ENCODE measurements around the gene TIGD3. TPM values are rescaled to one million over a fixed set of nuclear protein-coding genes. Genes with fewer than 3 reads are reported as not detected.
A peak's percentile ranks its signal among the peaks of the same experiment; 100 is the strongest.

The TIGD3 gene
- total RNA-seq, 1 experiment from 2014 or later: 0.14 TPM

DNA sequence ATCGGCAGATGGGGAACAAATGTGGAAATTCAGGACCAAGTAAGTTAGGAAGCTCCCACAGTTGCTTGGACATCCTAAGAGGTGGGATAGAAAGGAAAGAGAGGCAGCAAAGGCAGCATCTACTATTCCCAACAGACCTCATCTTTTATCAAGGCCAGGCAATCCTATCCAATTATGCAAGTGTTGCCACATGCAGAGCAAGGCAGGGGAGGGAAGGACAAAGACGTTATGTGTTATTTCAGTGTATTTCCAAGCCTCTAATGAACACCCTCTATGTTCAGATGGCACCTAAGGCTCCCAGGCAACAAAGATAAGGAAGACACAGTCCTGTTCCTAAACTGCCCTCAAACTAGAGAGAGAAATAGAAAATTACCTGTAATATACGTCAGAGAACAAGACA lies 9.2 kb downstream of the TIGD3 start:
- DNase-seq (ENCODE audit: unreplicated experiment): no peak
- CTCF ChIA-PET: interaction anchor here (1.6 kb wide), 1 partner anchor 147 kb away, joined by 5 read pairs; no protein-coding TSS in a partner anchor
- Mint-ChIP-seq H3K36me3 (ENCODE audit: insufficient read depth, unreplicated experiment) (no peaks in the 10 kb centered on the region), H3K4me1 (ENCODE audit: insufficient read depth, unreplicated experiment) (no peaks in the 10 kb centered on the region), H3K27ac (ENCODE audit: low read depth, unreplicated experiment) (no peak overlapping the region), H3K9me3 (ENCODE audit: unreplicated experiment) (no peaks in the 10 kb centered on the region), H3K4me3 (ENCODE audit: unreplicated experiment) (no peak overlapping the region), H3K27me3 (ENCODE audit: insufficient read depth, unreplicated experiment) (no peaks in the 10 kb centered on the region)
- intact Hi-C loops (cut with micrococcal nuclease): no loop called here
- POLR2A ChIA-PET: no interaction called here
- BruUV-seq (replicated peaks): no TSS peak
- TF ChIP-seq, protein P1, sequence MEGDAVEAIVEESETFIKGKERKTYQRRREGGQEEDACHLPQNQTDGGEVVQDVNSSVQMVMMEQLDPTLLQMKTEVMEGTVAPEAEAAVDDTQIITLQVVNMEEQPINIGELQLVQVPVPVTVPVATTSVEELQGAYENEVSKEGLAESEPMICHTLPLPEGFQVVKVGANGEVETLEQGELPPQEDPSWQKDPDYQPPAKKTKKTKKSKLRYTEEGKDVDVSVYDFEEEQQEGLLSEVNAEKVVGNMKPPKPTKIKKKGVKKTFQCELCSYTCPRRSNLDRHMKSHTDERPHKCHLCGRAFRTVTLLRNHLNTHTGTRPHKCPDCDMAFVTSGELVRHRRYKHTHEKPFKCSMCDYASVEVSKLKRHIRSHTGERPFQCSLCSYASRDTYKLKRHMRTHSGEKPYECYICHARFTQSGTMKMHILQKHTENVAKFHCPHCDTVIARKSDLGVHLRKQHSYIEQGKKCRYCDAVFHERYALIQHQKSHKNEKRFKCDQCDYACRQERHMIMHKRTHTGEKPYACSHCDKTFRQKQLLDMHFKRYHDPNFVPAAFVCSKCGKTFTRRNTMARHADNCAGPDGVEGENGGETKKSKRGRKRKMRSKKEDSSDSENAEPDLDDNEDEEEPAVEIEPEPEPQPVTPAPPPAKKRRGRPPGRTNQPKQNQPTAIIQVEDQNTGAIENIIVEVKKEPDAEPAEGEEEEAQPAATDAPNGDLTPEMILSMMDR (IDR thresholded peaks at IDR 0.05; ENCODE audit: unreplicated experiment): no peak

- Mint-ChIP-seq H3K27ac (ENCODE audit: low read depth, unreplicated experiment) (no peak overlapping the region), H3K36me3 (ENCODE audit: insufficient read depth, unreplicated experiment) (no peaks in the 10 kb centered on the region), H3K4me3 (ENCODE audit: unreplicated experiment) (no peak overlapping the region), H3K27me3 (ENCODE audit: insufficient read depth, unreplicated experiment) (no peaks in the 10 kb centered on the region), H3K4me1 (ENCODE audit: insufficient read depth, unreplicated experiment) (peaks cover 9% of the 10 kb centered on the region), H3K9me3 (ENCODE audit: unreplicated experiment) (no peaks in the 10 kb centered on the region)
- POLR2A ChIA-PET: interaction anchor here (1.0 to 1.7 kb wide), 4 partner anchors 9 to 135 kb away, joined by 3 to 6 read pairs (median 4); no protein-coding TSS in a partner anchor
- DNase-seq (ENCODE audit: unreplicated experiment): peak; percentile 87
- no TSS peak for BruUV-seq (replicated peaks)
- CTCF ChIA-PET: interaction anchor here (0.5 to 3.3 kb wide), 5 partner anchors 9 to 144 kb away, joined by 3 to 24 read pairs (median 3); no protein-coding TSS in a partner anchor
- TF ChIP-seq, protein P1 (IDR thresholded peaks at IDR 0.05; ENCODE audit: unreplicated experiment): peak; percentile 72
- intact Hi-C loops (cut with micrococcal nuclease): loop anchor here (1.0 kb wide), 1 partner anchor 144 kb away; no protein-coding TSS in a partner anchor
These were observed 11.8 kb downstream of the TIGD3 start for GRCh38 chr11:65366340-65366773.

DNA sequence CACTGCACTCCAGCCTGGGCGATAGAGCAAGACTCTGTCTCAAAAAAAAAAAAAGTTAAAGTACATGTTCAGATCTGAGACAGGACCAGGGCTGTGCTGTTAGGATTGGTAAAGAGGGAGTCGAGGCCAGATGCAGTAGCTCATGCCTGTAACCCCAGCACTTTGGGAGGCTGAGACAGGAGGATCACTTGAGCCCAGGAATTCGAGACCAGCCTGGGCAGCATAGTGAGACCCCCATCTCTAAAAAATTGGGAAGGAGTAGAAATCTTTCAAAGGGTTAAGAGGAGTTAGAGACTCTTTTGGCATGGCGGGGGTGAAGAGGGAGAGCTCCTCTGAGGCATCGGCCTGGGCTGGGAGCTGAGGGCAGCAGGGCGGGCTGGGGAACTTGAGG lies 16.1 kb downstream of the TIGD3 start:
- Mint-ChIP-seq H3K4me1 (ENCODE audit: insufficient read depth, unreplicated experiment) (peaks cover 22% of the 10 kb centered on the region), H3K36me3 (ENCODE audit: insufficient read depth, unreplicated experiment) (no peaks in the 10 kb centered on the region), H3K27ac (ENCODE audit: low read depth, unreplicated experiment) (no peak overlapping the region), H3K4me3 (ENCODE audit: unreplicated experiment) (no peak overlapping the region), H3K27me3 (ENCODE audit: insufficient read depth, unreplicated experiment) (no peaks in the 10 kb centered on the region), H3K9me3 (ENCODE audit: unreplicated experiment) (no peaks in the 10 kb centered on the region)
- CTCF ChIA-PET: interaction anchor here (0.6 to 1.2 kb wide), 7 partner anchors 18 to 154 kb away, joined by 3 to 5 read pairs (median 4); partner anchors contain the start of gene SCYL1
- TSS peak; percentile 48 for BruUV-seq (replicated peaks)
- no peak for DNase-seq (ENCODE audit: unreplicated experiment)
- TF ChIP-seq, protein P1 (IDR thresholded peaks at IDR 0.05; ENCODE audit: unreplicated experiment): no peak
- intact Hi-C loops (cut with micrococcal nuclease): no loop called here
- POLR2A ChIA-PET: interaction anchor here (0.6 to 2.8 kb wide), 12 partner anchors 9 to 148 kb away, joined by 3 to 21 read pairs (median 4); partner anchors contain the start of genes FRMD8, MALAT1, NEAT1 and SLC25A45

GRCh38 chr11:65373839-65374580 lies 19.5 kb downstream of the TIGD3 start:
- no TSS peak for BruUV-seq (replicated peaks)
- intact Hi-C loops (cut with micrococcal nuclease): no loop called here
- TF ChIP-seq, protein P1 (IDR thresholded peaks at IDR 0.05; ENCODE audit: unreplicated experiment): no peak
- Mint-ChIP-seq H3K4me1 (ENCODE audit: insufficient read depth, unreplicated experiment) (peaks cover 22% of the 10 kb centered on the region), H3K27ac (ENCODE audit: low read depth, unreplicated experiment) (no peak overlapping the region), H3K4me3 (ENCODE audit: unreplicated experiment) (no peak overlapping the region), H3K36me3 (ENCODE audit: insufficient read depth, unreplicated experiment) (no peaks in the 10 kb centered on the region), H3K27me3 (ENCODE audit: insufficient read depth, unreplicated experiment) (no peaks in the 10 kb centered on the region), H3K9me3 (ENCODE audit: unreplicated experiment) (no peaks in the 10 kb centered on the region)
- ChIA-PET CTCF (no interaction called here), POLR2A (interaction anchor here (0.6 to 3.3 kb wide), 6 partner anchors 13 to 134 kb away, joined by 3 to 8 read pairs (median 4); partner anchors contain the start of gene NEAT1)
- DNase-seq (ENCODE audit: unreplicated experiment): peak; percentile 49
